ENCODE results near the gene TAL2.

GRCh38 chr9:105636331-105636730 is 25.9 kb upstream of the TAL2 start:
- TF ChIP-seq, protein P1, sequence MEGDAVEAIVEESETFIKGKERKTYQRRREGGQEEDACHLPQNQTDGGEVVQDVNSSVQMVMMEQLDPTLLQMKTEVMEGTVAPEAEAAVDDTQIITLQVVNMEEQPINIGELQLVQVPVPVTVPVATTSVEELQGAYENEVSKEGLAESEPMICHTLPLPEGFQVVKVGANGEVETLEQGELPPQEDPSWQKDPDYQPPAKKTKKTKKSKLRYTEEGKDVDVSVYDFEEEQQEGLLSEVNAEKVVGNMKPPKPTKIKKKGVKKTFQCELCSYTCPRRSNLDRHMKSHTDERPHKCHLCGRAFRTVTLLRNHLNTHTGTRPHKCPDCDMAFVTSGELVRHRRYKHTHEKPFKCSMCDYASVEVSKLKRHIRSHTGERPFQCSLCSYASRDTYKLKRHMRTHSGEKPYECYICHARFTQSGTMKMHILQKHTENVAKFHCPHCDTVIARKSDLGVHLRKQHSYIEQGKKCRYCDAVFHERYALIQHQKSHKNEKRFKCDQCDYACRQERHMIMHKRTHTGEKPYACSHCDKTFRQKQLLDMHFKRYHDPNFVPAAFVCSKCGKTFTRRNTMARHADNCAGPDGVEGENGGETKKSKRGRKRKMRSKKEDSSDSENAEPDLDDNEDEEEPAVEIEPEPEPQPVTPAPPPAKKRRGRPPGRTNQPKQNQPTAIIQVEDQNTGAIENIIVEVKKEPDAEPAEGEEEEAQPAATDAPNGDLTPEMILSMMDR (IDR thresholded peaks at IDR 0.05 in 2 of 3, conservative IDR thresholded peaks at IDR 0.05 in 1 of 3; ENCODE audit: control insufficient read depth in 2 of 3, extremely low read depth in 1 of 3, insufficient read depth in 1 of 3, low read depth in 3 of 3, low read length in 3 of 3), result no peak
- TF ChIP-seq BCL11A (IDR thresholded peaks at IDR 0.05; ENCODE audit: low read depth, low read length), result no peak
